Activated effector memory CD4-positive, alpha-beta T cell treated with anti-CD3 and anti-CD28 coated beads, Interleukin-2, amount 50 U/mL, for 16 hours (primary cell): ENCODE measurements around the gene CHRNA9.

Source experiments
- DNase-seq: peaks from one replicate; pipeline ENCODE4 v3.0.0-alpha.2; 2020

The CHRNA9 gene

DNA sequence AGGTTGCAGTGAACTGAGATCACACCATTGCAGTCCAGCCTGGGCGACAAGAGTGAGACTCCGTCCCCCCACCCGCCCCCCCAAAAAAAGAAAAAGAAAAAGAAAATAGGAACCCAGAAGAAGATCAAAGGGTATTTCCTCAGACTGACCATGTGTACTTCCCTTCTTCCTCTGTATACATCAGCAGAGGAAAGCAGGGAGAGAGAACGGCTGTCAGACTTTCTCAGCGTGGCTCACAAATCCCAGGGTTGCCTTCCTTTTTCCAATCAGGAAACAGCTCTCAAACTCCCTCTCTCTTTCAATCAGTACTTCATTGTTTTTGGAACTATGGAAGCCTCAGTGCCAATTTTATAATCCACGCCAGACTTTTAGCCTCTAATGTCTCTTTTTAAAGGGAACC, 59.1 kb downstream of the CHRNA9 start:
- no peak for DNase-seq

DNA sequence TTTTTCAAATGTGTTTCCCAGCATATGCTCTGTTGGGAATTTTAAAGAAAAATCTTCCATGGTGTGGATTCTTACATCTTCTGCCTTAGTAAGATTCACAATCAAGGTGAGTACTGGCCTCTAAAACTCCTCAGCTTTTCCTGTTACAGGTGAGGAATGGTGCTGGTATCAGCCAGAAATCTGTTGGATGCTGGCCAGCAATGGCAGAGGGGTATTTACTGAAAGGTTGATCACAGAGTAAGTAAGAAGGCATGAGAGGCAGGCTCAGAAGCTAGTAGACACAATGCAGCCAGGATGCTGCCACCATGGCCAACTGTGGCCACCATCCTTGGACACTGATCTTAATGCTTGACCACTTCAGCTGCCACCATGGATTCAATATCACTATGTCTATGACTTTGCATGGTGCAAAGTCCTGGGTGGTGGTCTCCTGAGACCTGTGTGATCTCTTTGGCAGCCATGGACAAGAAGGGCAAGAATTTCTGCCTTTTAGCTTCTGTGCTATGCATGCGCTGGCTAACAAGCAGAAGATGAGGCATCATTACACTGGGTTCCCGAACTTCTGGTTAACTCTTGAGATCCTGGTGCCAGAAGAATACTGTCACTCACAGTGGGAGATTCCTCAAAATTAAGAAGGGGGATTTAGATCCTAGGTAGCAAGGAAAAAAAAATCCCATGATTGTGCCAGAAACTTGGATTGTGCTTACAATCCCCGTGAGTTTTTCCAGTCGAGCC, 60.2 kb downstream of the CHRNA9 start:
- no peak for DNase-seq

DNA sequence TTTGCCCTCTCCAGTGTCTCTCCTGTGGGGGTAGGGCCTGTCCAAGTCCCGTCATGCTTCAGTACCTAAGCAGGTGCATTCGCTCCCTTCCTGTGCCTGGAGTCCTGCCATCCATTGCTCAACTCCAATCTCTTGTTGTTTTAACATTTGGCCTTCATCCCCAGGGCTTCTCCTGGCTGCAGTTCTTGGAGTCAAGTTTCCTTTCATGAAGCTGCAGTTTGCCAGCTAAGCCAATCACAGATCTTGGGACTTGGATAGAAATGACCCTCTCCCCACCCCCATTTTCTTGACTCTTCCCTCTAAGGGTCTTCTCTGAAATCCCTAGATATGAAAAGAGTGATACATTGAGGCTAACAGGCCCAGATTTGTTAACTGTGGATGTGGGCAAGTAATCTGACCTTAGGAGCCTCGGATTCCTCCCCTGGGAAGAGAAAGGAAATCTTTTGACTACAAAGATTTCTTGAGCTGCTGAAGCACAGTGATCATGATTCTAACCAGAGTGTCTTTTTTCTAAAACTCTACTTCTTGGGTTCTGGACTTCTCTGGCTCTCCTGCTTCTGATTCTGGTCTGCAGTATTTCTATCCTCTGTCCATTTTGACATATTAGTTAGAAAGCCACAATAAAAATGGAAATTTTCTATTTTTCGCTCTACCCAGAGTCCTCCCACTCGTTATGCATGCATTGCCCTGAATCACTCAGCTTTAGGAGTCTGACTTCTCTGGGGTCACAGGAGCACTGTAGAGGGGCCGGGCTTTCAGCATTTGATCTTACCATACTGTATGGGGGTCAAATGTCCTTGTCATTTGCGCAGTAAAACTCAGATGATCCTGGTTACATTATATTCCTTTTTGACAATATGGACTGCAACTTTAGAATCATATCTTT, 61.0 kb downstream of the CHRNA9 start:
- DNase-seq: no peak

DNA sequence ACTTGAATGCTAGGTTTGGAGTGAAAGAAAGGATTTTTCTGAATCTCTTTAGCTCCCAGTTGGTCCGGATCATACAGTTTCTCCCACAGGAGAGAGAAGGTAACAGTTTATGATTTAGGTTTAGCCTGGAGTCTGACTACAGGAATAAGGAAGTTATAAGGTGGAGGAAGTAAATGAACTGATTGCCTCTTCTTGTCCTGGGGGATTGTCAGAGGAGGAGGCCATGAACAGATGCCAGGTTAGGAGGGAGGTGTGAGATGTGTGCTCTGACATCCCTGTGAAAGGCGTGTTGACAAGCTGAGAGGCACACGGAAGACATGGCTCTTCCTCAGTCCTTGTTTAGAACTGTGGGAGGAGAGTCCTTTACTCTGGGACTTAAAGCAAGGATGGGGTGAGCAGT, 64.4 kb downstream of the CHRNA9 start:
- DNase-seq: no peak

DNA sequence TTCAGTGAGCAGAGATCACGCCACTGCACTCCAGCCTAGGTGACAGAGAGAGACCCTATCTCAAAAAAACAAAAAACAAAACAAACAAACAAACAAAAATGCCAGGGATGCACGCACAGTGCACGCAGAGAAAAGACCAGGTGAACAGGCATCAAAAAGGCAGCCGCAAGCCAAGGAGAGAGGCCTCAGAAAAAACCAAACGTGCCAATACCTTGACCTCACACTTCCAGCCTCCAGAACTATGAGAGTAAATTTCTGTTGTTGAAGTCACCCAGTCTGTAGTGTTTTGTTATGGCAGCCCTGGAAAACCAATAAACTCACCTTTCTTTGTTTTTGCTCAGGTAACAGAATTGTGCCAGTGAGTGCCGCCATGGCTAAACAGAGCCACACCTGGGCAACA, 66.0 kb downstream of the CHRNA9 start:
- DNase-seq: no peak

DNA sequence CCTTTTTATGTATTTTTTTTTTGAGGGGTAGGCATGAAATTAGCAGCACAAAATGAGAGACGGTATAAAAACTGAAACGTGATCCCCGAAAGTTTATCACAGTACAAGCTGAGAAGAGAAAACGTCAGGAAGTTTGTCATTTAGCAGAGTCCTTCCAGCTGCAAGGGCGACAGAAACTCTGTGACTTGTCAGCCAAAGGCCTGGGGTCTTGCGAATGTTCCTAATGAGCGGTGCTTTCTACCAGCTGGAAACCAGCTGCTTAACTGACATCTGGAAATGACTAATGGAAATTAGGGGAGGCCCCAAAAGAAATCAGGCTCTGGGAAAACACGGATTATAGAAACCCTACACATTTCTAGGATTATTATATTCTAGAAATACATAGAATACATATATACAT, 66.5 kb downstream of the CHRNA9 start:
- no peak for DNase-seq

DNA sequence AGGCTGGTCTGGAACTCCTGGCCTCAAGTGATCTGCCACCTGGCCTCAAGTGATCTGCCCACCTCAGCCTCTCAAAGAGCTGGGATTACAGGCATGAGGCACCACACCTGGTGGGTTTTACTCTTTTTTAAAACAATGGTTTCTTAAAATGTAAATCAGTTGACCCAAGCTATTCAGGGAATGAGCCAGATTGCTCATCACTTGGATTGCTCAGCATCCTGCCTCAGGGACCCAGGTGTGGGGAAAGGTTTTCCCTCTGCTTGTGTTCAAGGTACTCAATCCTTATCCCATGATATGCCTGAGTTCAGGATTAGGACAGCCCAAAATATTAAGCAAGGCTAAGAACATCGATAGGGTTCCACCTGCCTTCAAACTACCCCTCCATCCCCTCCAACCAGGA, 67.4 kb downstream of the CHRNA9 start:
- DNase-seq: no peak

DNA sequence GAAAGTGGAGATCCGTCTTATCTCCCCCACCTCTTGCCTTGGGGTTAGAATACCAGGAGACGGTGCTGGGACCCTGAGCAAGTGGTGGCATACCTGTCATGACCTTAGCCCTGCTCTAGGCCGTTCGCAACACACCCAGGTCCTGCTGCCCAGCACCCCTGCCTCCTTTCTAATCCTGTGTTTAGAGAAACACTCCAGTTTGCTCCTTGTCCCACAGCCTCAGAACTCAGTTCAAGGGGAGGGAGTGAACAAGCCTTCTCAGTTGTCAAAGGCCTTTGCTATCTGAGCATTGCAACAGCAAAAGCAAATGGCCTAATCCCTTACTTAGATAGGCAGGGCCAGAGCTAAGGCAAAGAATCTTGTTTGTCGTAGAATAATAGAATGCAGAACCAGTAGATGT, 67.9 kb downstream of the CHRNA9 start:
- DNase-seq: no peak
